Right lung (tissue), 5 donors: ENCODE measurements around the gene SVEP1. TPM values are rescaled to one million over a fixed set of nuclear protein-coding genes. Genes with fewer than 3 reads are reported as not detected.
"Not testable (repeated sequence)": the region's sequence is repeated elsewhere in the genome, so short reads cannot be mapped to it uniquely, and the experiment has no call there.

ENCODE experiments used
- DNase-seq, 2 donors: peaks; one replicate each; pipeline ENCODE4 v3.0.0-alpha.2; 2013
- polyA plus RNA-seq, 5 donors: library from polyadenylated mRNA; unstranded; fragments of 120-200 nt; gene quantifications; one replicate each; pipeline versions ENCODE4 v1.2.1 to v1.2.3, GENCODE V29; 2013; ENCODE audit warnings: inconsistent platforms in 1 of 5, low replicate concordance in 1 of 5; ENCODE audit not compliant: insufficient read length in 5 of 5, insufficient read depth in 1 of 5

SVEP1 gene
- polyA plus RNA-seq, 5 donors: 15.8 to 31.9 (median 27.7) TPM

DNA sequence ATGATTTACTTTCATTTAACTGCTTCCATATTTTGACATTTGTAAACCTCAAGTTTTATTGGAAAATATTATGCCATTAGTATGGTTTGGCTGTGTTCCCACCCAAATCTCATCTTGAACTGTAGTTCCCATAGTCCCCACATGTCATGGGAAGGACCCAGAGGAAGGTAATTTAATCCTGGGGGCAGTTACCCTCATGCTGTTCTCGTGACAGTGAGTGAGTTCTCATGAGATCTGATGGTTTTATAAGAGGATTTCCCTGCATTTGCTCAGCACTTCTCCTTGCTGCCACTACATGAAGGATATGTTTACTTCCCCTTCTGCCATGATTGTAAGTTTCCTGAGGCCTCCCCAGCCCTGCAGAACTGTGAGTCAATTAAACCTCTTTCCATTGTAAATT, 48.3 kb downstream of the SVEP1 start:
- DNase-seq: not testable (repeated sequence)

GRCh38 chr9:110528645-110529044, 50.9 kb downstream of the SVEP1 start:
- DNase-seq: no peak

DNA sequence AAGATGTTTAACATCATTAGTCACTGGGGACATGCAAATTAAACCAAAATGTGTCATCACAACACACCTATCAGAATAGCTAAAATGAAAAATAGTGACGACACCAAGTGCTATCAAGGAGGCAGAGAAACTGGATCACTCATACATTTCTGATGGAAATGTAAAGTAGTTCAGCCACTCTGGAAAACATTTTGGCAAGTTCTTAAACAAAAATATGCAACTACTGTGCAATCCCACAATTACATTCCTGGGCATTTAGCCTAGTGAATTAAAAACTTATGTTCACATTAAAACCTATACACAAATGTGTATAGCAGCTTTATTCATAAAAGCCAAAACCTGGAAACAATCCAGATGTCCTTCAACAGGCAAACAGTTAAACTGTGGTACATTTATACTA, 53.1 kb downstream of the SVEP1 start:
- no peak for DNase-seq

GRCh38 chr9:110521206-110521605, 58.3 kb downstream of the SVEP1 start:
- no peak for DNase-seq

- DNase-seq: peak in 1 of 2 donors; percentile 54
Measured at GRCh38 chr9:110520120-110520701, 59.3 kb downstream of the SVEP1 start.

DNA sequence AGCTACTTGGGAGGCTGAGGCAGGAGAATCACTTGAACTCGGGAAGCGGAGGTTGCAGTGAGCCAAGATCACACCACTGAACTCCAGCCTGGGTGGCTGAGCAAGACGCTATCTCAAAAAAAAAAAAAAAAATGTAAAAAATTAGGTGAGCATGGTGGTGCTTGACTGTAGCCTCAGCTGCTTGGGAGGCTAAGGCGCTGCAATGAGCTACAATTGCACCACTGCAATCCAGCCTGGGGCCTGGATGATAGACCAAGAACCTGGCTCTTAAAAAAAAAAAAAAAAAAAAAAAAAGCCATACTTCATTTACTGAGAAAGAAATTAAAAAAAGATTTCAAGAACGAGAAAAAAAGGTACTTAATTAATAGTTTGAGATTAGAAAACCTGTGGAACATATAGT, 62.1 kb downstream of the SVEP1 start:
- DNase-seq: no peak

DNA sequence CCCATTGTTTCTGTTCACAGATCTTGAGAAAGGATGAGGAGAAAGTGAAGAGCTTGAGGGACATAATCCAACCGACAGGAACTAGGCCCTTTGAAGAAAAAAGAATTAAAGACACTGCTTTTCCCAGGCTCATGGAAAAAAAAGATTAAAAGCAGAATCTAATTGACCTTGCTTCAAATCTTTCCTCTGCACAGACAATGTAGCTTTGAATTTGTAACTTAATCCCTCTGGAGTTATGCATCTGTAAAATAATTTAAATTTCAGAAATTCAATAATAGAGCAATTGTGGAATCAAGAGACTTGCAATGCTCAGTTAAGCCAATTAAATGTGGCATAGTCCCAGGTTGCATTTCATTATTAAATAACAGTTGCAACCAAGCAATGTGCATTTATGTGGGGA, 64.6 kb downstream of the SVEP1 start:
- DNase-seq: no peak

DNA sequence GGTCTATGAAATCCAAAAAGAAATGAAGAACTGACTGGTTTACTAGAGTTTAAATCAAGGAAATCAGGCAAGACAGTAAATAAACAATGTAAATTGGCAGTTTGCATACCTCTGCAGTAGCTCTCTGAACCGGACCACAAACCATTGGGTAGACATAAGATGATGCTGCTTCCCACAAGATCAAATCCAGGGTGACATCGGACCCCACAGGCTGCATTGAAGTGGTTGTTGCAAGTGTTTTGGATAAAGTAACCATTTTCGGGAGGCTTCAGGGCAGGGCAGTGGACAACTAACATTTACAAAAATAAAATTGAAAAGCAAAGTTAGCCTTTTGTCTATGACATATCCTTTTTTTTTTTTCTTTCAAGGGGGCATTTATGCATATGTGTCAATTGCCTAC, 66.7 kb downstream of the SVEP1 start:
- DNase-seq: no peak

- no peak for DNase-seq
Measured at GRCh38 chr9:110509792-110510191, 69.7 kb downstream of the SVEP1 start.

GRCh38 chr9:110502842-110503241, 76.7 kb downstream of the SVEP1 start:
- DNase-seq: no peak

DNA sequence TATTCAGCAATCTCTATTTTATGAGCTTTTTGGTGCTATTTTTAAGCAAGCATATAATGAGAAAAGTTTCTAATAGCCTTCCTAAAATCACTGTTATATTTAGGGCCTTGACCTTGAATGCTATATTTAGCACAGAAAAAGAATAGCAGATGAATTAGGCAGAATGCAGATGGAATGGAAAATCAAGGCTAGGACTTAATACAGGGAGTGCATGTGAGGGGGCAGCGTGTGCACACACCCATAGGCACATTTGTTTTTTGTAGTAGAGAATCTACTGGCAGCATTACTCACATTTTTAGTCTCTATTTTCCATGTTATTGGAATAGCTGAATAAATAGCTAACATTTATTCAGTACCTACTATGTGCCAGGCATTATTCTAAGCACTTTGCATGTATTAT, 79.9 kb downstream of the SVEP1 start:
- DNase-seq: no peak

DNA sequence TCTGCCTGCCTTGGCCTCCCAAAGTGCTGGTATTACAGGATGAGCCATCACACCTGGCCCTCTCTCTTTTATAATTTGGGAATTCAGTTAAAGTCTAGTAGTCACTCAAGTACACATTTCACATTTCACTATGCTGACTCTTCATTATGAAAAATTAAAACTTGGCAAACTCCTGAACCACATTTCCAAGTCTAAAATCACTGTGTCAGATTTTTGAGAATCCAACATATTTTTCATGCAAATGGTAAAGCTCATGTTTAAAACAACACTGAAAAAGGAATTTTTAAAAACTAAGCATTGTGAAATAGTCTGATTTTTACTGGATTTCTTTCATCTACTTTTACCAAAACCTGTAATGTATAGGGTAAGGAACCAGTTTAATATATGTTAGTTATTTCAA, 92.3 kb downstream of the SVEP1 start:
- DNase-seq: no peak

- DNase-seq: no peak
Measured at GRCh38 chr9:110486218-110486617, 93.3 kb downstream of the SVEP1 start.

DNA sequence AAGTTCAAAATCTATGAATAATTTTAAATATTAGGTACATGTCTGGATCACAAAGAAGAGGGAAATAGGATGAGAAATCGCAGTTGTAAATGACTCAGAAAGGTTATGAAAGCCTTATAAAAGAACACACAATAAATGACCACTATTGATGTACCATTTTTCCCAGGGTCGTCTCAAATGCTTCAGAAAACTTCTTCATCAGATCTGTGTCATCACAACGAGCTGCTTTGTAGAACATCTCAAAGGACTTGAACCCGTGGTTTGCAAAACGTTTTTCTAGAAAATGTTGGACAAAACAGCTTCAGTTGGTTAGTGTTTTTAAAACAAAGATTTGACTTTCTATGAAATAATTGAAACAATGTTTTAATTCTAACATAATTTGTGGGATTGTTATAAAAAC, 100.1 kb downstream of the SVEP1 start:
- no peak for DNase-seq

- no peak for DNase-seq
Measured at GRCh38 chr9:110476251-110476650, 103.3 kb downstream of the SVEP1 start.

DNA sequence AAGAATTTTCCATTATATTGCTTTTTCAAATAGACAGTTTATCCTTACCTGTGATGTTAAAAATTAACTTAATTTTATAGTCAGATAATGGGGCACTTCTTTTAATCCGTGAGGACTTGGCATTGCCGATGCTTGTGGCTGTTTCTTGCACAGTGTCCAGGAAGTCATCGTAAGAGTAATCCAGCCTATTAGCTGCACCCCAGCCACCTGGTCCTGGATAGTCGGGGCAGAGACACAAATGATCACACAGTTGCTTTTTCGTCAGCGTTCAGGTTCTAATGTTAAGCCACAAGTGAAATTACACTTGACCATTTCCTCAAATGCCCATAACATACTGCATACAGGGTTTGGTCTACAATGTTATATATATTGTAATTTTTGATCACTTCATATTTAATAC, 107.4 kb downstream of the SVEP1 start:
- DNase-seq: no peak

GRCh38 chr9:110468950-110469349, 110.6 kb downstream of the SVEP1 start:
- no peak for DNase-seq

- no peak for DNase-seq
Measured at GRCh38 chr9:110465190-110465589, 114.4 kb downstream of the SVEP1 start.

- DNase-seq: no peak
Measured at GRCh38 chr9:110464321-110464720, 115.2 kb downstream of the SVEP1 start.

DNA sequence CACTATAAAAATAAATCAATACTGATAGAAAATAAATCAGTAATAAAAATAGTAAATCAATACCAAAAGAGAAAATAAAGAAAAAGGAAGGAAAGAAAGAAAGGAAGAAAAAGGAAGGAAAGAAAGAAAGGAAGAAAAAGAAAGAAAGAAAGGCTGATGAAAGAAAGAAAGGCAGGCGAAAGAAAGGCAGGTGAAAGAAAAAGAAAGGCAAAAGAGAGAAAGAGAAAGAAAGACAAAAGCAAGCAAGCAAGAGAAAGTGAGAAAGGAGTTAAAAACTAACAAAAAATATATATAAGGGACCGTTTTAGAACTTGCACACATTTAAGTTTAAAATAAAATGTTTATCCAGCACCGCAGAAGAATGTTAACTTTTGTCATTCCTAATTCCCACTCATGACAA, 116.0 kb downstream of the SVEP1 start:
- no peak for DNase-seq

DNA sequence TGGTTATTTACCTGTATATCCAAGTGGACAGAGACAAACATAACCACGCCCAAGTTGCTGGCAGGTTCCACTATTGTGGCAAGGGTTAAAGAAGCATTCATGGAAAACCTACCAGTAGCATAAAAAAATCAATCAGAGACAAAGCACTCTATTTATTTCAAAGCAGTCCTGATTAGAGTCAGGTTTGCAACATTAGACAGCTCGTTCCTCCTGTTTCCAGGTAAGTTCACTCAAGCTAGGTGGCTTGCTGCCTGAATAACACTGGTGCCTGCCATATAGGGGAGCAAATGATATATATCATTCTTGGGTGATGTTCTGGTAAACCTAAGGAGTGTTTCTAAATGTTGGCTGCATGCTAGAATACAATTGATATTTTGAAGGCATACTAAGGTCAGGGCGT, 122.3 kb downstream of the SVEP1 start:
- DNase-seq: no peak

DNA sequence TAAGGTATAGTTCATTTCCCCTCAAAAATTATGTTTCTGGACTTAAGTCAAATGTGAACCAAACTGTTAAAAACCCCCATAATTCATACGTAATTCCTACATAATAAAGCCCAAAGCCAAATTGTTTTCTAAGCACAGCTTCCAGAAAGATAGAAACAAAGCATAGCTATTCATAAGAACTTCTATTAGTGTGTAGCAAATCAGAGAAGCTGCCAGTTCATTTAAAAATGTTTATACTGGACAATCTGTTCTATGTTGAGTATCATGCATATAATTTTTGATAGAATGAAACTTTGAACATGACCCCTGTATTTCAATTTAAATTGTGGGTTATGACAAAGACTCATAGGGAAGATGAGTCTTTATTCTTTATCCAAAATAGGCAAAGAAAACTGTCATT, 122.9 kb downstream of the SVEP1 start:
- no peak for DNase-seq

DNA sequence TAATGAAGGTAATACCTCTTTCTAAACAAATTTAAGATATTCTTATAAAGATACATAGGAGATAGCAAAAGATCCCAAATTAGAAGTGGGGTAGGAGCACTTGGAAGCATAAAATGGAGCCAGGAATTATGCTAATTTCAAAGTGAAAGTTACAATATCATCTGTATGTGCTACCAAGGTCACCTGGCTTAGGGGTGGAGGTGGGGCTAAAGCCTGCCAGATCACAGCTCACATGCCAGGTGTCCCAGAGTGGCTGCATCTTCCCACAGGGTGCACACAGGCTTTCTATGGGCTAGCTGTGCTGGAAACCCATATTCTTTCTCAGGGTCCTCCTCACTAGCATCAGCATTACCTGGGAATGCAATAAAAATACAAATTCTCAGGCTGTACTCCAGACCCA, 123.7 kb downstream of the SVEP1 start:
- no peak for DNase-seq

GRCh38 chr9:110452227-110452801, 127.2 kb downstream of the SVEP1 start:
- no peak for DNase-seq
